HG03457 (cell line): ENCODE data around the gene ALOXE3.
"Not testable (repeated sequence)": the region's sequence is repeated elsewhere in the genome, so short reads cannot be mapped to it uniquely, and the experiment has no call there.

ENCODE experiments used
- ATAC-seq: cut with Tn5 transposase; IDR thresholded peaks from one replicate; pipeline ENCODE4 v1.9.1; 2021; ENCODE audit warnings: moderate number of reproducible peaks; ENCODE audit not compliant: unreplicated experiment

ALOXE3 gene

DNA sequence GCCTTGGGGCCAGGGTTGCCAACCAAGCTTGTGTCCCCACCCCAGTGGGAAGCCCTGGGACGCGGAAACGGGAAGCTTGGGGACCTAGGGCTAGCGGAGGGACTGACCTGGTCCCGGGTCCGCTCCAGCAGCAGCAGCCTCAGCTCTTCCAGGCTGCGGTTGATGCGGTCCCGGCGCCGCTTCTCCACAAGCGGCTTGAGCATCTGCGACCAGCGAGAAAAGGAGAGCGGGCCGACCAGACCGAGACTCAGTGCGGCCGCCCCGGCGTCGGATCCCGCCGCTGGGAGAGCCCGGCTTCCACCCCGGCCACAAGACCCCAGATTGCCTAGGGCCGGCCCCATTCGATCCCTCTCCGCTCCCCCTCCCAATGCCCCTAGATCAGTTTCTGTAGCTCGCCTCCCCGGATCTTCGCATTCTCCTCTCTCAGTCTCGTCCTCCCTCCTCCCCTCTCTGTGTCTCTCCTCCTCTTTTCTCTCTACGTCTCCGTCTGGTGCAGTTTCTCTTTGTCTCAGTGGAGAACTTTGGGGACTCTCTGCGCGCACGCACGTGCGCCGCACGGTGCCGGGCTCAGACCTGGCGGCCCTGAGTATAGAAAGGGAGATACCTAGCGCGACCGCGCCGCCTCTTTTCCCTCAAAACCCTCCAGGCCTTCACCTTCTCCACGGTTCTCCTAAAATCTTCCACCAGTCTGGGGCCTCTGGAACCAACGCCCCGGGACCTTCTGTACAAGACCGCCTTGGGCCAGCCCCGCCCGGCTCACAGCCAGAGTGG, 4.8 kb upstream of the ALOXE3 start:
- ATAC-seq, result no peak

DNA sequence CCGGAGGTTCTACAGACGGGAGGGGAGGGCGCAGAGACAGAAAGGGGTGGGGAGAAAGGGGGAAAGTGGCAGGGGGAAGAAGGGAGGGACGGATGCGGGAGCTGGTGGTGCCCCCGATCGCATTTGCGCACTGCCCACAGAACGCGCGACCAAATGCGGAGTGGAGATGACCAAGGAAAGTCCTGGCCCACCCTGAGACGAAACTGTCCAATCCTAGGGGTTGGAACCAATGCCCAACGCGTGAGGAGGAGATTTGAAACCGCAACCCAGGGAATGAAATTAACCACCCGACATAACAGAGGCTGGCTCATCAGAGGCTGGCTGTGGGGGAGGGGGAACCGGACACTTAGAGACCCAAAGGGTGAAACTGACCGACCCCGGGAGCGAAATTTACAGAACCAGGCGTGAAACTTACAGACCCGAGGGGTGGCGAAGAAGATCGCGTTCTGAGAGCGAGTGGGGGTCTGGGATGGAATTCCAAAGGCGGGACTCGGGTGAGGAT, 4.2 kb upstream of the ALOXE3 start:
- no peak for ATAC-seq

DNA sequence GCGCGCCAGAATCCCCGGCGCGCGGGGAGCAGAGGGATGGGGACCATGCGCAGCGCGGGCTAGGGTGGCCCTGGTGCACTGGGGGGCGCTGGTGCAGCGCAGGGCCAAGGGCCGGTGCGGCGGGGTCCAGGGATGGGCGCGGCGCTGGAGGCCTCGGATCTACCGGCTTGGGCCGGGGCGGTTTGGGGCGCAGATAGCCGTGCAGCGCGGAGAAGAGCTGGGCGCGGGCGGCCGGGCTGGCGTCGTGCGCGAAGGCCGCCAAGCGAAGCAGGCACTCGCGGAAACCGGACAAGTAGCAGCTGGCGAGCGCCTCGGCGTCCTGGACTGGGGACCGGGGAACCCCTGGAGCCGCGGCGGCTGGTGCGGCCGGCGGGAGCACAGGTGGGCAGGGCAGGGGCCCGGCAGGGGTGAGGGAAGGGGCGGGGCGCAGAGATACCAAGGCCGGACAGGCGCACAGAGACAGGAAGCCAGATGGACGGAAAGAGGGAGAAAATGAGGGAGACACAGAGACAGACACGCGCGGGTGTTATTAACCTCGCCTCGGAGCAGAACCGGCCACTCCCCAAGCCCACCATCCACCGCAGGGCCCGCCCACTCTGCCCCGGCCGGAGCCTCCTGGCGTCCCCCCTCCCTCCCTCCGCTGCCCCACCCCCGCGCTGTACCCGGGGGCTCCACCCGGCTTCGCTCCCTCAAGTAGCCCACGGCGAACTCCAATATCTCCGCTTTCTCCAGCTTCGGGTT, 3.5 kb upstream of the ALOXE3 start:
- ATAC-seq, result no peak

DNA sequence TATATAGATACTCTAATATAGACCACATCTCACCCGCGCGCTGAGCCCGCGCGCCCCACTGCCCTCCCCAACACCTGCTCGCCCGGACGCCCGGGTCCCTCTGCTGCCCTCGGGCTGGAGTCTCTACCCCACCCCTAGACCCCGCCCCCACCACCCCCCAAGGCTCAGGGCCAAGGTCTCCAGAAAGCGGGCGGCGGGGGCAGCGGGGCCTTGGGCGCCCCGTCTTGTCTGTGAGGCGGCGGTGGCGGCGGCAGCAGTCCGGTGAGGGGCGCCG, 3.0 kb upstream of the ALOXE3 start:
- ATAC-seq, result no peak

DNA sequence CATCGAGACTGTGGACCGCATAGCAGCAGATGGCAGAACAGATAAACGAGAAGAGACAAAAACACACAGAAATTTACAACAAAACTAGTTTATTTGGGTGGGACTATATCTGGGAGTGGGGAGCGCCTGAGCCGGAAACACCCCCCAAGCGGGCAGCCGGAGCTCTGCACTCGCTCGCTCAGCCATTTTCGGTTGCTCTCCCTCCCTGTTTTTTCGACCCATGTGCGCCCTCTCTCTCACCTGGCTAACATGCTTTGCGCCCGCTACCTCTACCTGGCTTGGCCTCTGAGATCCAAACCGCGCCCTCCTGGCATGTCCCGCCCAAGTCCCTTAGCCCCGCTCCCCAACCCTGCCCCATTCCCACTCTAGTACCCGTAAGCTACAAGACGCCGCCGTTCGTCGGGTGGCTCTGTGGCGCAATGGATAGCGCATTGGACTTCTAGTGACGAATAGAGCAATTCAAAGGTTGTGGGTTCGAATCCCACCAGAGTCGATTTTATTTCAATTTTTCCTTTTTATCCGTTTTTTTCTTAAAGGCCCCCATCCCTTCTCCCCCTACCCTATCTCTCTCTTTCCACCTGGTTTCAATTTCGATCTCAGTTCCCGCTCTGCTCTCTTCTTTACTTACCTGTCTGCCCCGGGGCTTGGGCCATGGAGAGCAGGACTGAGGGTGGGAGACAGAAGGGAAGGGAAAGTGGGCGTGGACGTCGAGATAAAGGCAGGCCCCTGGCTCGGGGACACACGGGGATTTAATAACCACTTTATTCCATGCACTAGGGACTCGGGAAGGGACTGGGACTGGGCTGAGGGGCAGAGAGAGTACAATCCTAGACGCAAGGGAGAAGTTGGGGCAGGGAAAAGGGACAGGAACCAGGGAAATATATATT, 2.4 kb upstream of the ALOXE3 start:
- no peak for ATAC-seq

DNA sequence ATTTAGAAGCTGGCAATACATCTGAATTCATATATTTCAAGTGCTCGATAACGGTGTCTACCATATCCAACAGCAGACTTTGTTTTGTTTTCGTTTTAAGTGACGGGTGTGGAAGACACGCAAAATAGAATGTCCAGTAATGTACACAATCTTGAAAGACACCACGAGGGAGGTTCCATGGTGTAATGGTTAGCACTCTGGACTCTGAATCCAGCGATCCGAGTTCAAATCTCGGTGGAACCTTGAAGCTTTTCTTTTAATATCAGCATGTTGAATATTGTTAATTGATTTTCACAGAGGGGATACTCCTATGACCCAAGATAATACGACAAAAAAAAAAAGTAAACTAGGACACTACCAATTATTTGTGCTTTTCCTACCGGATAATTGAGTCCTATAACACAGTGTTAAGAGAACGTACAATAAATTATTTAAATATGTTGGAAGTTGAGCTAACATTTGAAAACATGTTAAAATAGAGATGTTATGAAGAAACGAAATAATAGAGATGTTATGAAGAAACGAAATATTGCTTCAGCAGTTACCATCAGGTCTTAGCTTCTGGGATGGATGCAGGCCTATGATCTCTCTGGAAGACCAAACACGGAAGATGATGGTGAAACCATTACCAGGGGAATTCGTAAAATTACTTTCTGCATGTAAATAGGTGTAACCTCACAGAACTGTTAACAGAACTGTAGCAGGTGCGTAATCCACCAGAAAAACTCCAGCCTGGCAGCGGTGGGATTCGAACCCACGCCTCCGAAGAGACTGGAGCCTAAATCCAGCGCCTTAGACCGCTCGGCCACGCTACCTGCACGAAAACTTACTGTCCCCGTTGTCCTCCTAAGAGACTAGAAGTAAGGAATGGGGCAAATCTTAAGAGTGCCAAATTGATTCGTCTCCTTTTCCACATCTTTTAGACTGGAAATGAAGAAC, 1.5 kb upstream of the ALOXE3 start:
- peak; percentile 25 for ATAC-seq

DNA sequence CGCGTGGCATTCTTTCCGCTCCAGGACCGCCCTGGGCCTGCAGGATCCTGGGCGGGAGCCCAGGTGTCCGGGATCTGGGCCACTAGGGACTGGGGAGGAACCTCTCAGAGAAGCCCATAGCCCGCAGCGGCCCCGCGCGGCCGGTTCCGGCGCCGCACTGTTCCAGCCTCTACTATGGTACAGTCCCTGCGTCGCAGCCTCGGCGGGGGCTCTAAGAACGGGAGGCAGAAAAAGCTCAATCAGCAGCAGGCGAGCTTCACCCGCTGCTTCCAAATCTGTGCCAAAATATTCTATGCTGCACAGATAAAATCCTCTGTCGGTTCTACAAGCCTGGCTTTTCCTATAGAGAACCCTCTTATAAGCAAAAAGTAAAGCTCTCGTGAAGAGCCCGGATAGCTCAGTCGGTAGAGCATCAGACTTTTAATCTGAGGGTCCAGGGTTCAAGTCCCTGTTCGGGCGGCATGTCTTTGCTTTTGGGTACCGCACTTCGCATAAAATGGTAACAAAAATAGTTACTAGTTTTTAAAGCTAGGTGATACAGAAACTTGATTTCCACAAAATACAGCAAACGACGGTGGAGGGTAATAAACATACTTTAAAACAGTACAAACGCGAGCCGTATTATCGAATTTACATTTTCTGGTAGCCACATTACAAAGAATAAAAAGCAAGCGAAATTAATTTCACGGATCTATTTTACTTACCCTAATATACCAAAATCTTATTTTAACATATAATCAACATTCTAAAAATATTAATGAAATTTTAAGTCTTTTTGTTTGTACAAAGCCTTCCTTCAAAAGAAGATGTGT, 661 bp upstream of the ALOXE3 start:
- peak; percentile 28 for ATAC-seq

DNA sequence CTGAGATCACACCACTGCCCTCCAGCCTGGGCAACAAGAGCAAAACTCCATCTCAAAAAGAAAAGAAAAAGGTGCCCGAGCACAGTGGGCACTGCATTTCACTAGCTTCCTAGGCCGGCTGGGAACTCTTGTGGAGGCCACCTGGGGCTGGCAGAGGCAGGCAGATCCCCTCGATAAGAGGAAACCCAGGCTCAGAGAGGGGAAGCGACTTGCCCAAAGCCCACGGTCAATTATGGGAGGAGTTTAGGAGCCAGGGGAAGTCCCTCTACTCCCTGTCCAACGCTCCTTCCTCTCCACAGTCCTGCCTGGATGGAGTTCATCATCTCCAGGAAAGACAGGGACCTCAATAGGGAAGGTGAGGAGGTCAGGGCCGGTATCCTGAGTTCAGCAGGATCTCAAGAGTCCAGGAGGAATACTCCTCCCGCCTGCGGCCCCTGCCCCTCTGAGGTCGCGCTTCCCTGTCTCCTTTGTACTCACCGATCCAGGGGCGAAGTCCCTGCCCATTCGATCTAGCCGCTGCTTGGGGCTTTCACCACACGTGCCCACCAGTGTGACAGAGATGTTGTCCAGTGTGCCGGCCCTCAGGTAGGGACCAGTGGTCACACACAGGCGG, 841 bp downstream of the ALOXE3 start:
- ATAC-seq, result no peak

DNA sequence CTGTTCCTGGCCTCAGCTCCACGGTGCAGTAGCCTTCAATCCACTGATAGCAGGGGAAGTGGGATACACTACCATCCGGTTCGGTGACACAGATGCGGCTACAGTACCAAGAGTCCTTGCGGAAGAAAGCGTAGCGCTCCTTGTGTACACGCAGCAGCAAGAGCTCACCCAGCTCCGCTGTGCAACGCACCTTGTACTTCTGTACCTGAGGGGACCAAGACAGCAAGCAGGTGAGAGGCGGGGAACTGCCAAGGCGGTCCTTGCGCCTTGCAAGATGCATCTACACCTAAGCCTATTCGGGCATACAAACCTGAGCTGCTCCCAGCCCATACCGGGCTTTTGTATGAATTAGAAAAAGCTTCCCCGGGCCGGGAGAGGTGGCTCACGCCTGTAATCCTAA, 1.5 kb downstream of the ALOXE3 start:
- ATAC-seq, result no peak

DNA sequence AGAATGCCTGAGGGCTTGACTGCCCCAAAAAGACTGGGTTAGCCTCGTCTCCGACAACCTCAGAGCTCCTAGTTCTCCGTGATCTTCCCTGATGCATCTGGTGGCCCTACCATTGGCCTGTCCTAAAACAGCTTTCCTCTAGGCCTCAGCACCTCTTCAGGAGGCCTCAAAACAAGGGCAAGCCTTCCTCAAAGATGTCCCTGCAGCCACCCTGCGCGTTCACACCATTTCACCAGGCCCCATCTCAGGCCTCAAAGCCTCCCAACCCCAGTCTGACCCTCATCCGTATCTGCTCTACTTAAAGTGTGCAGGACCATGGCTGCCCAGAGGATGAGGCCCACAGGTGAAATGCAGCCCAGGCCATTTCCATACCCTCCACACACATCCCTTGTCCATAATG, 7.4 kb downstream of the ALOXE3 start:
- ATAC-seq, result no peak

DNA sequence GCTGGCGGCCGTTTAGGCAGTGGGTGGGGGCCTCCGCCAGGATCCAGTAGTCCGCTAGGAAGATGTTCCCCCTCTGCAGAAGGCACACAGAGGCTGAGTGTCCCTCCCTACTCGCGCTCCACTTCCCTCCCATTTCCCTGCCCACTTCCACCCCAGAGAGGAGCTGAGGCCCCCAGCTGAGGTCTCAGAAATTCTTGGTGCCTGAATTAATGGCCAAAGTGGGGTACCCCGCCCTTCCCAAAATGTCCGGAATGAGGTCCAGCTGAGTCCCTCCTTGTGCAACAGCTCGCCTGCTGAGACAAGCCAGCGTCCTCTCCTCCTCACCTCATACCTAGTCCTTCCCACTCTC, 7.9 kb downstream of the ALOXE3 start:
- no peak for ATAC-seq

DNA sequence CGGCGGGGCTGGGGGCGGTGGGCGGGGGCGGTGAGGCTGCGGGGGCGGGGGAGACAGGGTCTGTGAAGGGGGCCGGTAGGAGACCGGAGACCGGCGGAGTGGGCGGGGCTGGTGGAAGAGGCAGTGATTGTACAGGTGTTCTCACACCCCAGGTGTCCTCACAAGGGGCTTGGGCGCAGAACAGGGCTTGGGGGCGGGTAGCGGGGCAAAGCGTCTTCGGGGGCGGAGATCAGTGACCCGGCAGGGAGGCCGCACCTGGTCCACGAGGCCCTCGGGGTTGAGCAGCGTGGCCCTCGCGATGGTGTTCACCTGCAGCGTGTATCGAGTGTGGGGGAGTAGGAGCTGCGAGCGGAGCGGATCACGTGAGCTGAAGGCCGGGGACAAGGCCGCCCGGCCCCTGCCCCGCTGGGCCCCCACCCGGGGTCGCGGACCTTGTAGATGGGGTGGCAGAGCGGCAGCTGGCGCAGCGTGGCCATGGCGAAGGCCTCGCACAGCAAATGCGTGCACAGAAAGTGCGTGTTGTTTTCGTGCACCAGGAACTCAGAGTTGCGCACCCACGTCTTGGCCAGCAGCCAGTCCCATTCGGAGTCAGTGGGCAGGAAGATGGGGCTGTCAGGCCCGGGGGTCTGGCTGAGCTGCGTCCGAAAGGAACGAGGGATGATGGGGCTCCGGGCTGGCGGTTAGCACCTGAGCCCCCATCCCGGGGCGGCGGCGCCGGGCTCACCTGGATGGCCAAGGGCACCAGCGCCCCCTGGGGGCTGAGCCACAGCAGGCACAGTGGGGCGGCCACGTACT, 8.5 kb downstream of the ALOXE3 start:
- ATAC-seq, result no peak

DNA sequence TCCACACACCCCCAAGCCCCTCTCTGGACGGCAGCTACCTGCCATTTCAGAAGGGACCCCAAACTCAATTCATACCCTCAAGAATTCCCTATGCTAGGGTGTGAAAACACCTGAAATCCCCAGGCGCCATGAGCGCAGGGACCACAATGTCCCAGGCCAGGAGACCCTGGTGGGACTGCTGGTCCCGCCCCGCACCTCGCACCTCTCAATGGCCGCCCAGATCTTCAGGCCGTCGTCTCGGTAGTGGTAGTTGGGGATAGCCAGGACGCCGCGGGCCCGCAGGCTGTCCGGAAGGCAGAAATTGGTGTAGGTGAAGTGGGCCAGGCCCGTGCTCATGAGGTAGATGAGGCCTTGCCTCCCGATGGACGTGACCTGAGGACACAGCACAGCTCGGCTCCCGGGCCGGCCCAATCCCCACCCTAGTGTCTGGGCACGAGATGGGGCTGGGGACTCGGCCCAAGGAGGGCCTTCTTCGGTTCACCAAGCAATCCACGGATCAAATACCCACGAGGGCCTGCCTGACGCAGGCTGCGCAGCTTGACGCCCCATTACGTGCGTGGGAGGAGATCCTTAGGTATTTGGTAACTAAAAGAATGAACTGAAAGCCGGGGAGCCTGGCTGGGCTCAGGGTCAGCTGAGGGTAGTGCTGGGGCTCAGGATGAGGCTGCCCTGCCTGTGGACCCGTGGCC, 9.2 kb downstream of the ALOXE3 start:
- ATAC-seq, result no peak

DNA sequence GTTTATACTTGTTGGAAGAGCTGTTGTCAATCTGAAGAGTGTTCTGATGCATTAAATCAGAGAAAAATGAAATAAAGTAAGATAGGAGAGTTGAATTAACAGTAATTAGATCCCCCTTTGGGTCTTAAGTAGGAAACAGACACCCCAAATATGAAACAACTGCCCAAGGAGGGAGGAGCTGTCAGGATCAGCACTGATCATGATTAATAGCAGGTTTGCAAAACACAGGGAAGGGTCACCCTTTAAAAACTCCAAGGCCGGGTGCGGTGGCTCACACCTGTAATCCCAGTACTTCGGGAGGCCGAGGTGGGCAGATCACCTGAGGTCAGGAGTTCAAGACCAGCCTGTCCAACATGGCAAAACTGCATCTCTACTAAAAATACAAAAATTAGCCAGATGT, 11.3 kb downstream of the ALOXE3 start:
- ATAC-seq, result not testable (repeated sequence)

DNA sequence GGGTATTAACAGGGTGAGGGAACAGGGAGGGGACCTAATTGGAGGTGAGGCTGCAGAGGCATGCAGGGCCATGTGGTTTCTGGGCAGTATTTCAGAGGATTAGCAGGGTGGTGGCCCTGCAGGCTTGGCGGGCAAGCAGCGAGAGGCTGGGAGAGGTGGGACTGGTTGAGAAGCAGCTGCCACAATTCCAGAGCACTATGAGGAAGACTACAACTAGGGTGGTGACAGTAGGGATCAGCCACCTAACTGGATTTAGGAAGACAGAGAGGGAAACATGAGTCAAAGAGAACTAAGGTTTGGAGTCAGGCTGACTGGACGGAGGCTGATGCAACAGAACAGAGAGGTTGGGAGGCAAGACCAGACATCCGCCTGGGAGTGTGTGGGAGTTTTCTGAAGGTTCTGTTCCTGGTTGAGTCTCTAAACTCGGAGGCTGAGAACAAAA, 12.3 kb downstream of the ALOXE3 start:
- no peak for ATAC-seq

DNA sequence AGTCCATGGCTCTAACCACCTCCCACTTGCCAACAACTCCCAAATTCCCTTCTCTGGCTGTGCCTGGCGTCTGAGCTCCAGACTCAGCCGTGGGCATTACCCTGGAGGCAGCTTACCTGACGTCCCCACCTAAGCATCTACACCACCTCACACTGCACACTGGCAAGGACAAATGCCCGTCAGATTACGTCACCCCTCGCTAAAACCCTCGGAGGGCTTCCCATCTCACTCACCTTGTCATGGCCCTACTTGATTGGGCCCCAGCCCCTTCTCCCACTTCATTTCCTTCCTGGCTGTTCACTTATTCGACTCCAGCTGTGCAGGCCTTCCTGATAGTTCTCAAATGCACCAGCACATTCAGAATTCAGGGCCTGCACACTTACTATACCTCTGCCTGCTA, 13.4 kb downstream of the ALOXE3 start:
- no peak for ATAC-seq

DNA sequence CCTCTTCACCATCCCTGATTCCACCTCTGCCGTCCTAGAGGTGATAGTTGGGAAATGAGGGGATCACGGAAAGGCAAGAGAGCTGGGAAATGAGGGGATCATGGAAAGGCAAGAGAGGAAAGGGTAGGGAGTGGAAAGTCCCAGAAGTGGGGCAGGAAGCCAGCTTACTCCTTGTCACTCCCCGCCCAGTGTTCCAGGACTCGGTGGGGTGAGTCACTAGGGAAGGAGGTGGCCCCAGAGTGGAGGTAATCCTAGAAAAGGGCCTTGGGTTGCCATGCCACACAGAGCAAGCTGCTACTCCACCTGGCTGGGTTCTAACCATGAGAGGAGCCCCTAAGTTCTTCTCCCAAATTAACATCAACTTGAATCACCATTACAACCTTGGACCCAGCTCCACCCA, 14.8 kb downstream of the ALOXE3 start:
- ATAC-seq, result no peak

DNA sequence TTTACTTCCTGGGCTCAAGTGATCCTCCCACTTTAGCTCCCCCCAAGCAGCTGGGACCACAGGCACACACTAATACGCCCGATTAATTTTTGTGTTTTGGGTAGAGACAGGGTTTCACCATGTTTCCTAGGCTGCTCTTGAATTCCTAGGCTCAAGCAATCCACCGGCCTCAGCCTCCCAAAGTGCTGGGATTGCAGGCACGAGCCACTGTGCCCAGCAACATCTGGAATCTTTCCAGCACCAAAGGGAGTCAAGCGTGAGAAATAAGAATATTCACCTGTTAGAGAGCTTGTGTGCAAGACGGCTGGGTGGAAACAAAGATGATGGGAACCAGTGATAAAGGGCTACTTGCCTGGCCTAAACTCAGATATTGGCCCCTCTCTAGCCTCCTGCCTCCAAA, 16.6 kb downstream of the ALOXE3 start:
- no peak for ATAC-seq
